OCI-LY7 (cell line): ENCODE results near the gene FAM78A. TPM values are rescaled to one million over a fixed set of nuclear protein-coding genes. Genes with fewer than 3 reads are reported as not detected.

Experiments
- BruUV-seq: library from RNA; stranded (reverse); fragments of 400-500 nt; replicated peaks from 2 replicates; lab custom pipeline; 2021; lab: Mats Ljungman, UMichigan
- CTCF ChIA-PET: fragments of 300-600 bp; sonication (Branson Sonifier 250); formaldehyde crosslinking; loops from one replicate; lab custom pipeline; 2022; ENCODE audit warnings: antibody characterized with exemption; ENCODE audit not compliant: unreplicated experiment; lab: Charles Lee
- POLR2A ChIA-PET: fragments of 300-600 bp; sonication (Branson Sonifier 250); formaldehyde crosslinking; loops from one replicate; lab custom pipeline; 2022; ENCODE audit warnings: antibody characterized with exemption; lab: Charles Lee
- DNase-seq: peaks from one replicate; pipeline ENCODE4 v3.0.0-alpha.2; 2015; ENCODE audit warnings: low spot score
- H2AFZ ChIP-seq: fragments of 200-600 bp; sonication (generic), shearing (Covaris generic); 2 replicates; pipeline ENCODE4 v1.6.1; 2014; ENCODE audit warnings: mild to moderate bottlenecking, antibody characterized with exemption, low read length, moderate library complexity
- H3K27ac ChIP-seq: fragments of 200-600 bp; sonication (generic); 2 replicates; pipeline ENCODE4 v1.5.1; 2014; ENCODE audit warnings: mixed run types, low read depth, mild to moderate bottlenecking, moderate library complexity, low read length, inconsistent platforms; ENCODE audit not compliant: poor library complexity, severe bottlenecking
- H3K36me3 ChIP-seq: fragments of 200-600 bp; sonication (generic); 2 replicates; pipeline ENCODE4 v1.6.1; 2014; ENCODE audit warnings: mild to moderate bottlenecking, antibody characterized with exemption, low read length, moderate library complexity, mixed read lengths; ENCODE audit not compliant: insufficient read depth
- H3K4me1 ChIP-seq: fragments of 200-600 bp; sonication (generic); 2 replicates; pipeline ENCODE4 v1.5.1; 2014; ENCODE audit warnings: mild to moderate bottlenecking, low read length; ENCODE audit not compliant: insufficient read depth, poor library complexity, severe bottlenecking
- H3K4me2 ChIP-seq: fragments of 200-600 bp; sonication (generic); 2 replicates; pipeline ENCODE4 v1.6.1; 2014; ENCODE audit warnings: mild to moderate bottlenecking, low read length
- H3K4me3 ChIP-seq: fragments of 200-600 bp; sonication (generic); 2 replicates; pipeline ENCODE4 v1.5.1; 2014; ENCODE audit warnings: mild to moderate bottlenecking, low read depth, low read length; ENCODE audit not compliant: poor library complexity, severe bottlenecking
- H3K79me2 ChIP-seq: fragments of 200-600 bp; sonication (generic); 2 replicates; pipeline ENCODE4 v1.6.1; 2016; ENCODE audit warnings: low read depth, mild to moderate bottlenecking, low read length, moderate library complexity, mixed read lengths; ENCODE audit not compliant: insufficient read depth
- H3K9me2 ChIP-seq: fragments of 200-600 bp; sonication (generic); 2 replicates; pipeline ENCODE4 v1.6.1; 2016; ENCODE audit warnings: mild to moderate bottlenecking, low read length, mixed read lengths; ENCODE audit not compliant: insufficient read depth
- H3K9me3 ChIP-seq: fragments of 200-600 bp; sonication (generic); 2 replicates; pipeline ENCODE4 v1.6.1; 2014; ENCODE audit warnings: mild to moderate bottlenecking, mixed run types, low read length, mixed read lengths
- H4K20me1 ChIP-seq: fragments of 200-600 bp; sonication (generic); 2 replicates; pipeline ENCODE4 v1.6.1; 2014; ENCODE audit warnings: mild to moderate bottlenecking, antibody characterized with exemption, low read length, moderate library complexity, mixed read lengths; ENCODE audit not compliant: insufficient read depth
- EZH2phosphoT487 ChIP-seq: fragments of 200-600 bp; sonication (generic); IDR thresholded peaks from 2 replicates; pipeline ENCODE4 v1.6.1; 2018; ENCODE audit warnings: low read depth, borderline replicate concordance, mild to moderate bottlenecking, mixed run types, antibody characterized with exemption, low read length, moderate library complexity, mixed read lengths
- intact Hi-C: fragments of 100-400 bp; cut with micrococcal nuclease; formaldehyde crosslinking; loops from one replicate; pipeline ENCODE4 v1.10.0; 2022; ENCODE audit not compliant: unreplicated experiment
- total RNA-seq, 2 experiments: library from RNA; depleted of rRNA in 1 of 2; stranded (reverse); fragments of >200 nt in 1 of 2; shearing (Covaris generic) in 1 of 2; gene quantifications; 2 replicates each; pipeline ENCODE4 v1.2.3, GENCODE V29; 2014 to 2022
- TF ChIP-seq, protein P1 (sequence below): fragments of 200-600 bp; sonication (generic); conservative IDR thresholded peaks from 2 replicates; pipeline ENCODE4 v1.5.1; 2014; ENCODE audit warnings: mild to moderate bottlenecking, antibody characterized with exemption, low read length, moderate library complexity, mixed read lengths

FAM78A gene
- total RNA-seq, 2 experiments from 2014 or later = 25.0 to 35.0 TPM

DNA sequence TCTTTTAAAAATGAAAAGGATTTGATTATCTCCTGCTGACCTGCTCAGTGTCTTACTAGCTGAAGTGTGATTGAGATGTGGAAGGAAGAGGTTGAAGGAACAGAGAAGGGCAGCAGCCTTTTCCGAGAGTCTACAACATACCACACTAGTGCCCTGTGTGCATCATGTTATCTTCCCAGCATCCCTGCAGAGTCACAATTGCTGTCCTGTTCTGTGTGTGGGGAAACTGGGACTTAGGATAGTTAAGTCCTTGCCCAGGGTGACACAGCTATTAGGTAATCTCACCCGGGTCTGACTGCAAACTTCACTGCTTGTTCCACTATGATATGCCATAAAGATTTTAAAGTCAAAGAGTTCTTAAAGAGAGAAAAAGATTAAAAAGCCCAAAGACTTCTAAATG is 55.8 kb downstream of the FAM78A start:
- Histone ChIP-seq H3K36me3 (peaks cover 37% of the 10 kb centered on the region), H4K20me1 (no peaks in the 10 kb centered on the region), H3K27ac (no peak overlapping the region), H3K4me3 (no peak overlapping the region), H3K4me1 (peaks cover 2% of the 10 kb centered on the region), H3K79me2 (no peaks in the 10 kb centered on the region), H3K4me2 (no peak overlapping the region), H3K9me3 (no peaks in the 10 kb centered on the region), H3K9me2 (no peaks in the 10 kb centered on the region), H2AFZ (no peak overlapping the region)
- intact Hi-C loops = no loop called here
- no TSS peak for BruUV-seq
- DNase-seq = no peak
- POLR2A ChIA-PET = no interaction called here
- TF ChIP-seq, protein P1, sequence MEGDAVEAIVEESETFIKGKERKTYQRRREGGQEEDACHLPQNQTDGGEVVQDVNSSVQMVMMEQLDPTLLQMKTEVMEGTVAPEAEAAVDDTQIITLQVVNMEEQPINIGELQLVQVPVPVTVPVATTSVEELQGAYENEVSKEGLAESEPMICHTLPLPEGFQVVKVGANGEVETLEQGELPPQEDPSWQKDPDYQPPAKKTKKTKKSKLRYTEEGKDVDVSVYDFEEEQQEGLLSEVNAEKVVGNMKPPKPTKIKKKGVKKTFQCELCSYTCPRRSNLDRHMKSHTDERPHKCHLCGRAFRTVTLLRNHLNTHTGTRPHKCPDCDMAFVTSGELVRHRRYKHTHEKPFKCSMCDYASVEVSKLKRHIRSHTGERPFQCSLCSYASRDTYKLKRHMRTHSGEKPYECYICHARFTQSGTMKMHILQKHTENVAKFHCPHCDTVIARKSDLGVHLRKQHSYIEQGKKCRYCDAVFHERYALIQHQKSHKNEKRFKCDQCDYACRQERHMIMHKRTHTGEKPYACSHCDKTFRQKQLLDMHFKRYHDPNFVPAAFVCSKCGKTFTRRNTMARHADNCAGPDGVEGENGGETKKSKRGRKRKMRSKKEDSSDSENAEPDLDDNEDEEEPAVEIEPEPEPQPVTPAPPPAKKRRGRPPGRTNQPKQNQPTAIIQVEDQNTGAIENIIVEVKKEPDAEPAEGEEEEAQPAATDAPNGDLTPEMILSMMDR = no peak
- no peak for TF ChIP-seq EZH2phosphoT487
- CTCF ChIA-PET = no interaction called here

DNA sequence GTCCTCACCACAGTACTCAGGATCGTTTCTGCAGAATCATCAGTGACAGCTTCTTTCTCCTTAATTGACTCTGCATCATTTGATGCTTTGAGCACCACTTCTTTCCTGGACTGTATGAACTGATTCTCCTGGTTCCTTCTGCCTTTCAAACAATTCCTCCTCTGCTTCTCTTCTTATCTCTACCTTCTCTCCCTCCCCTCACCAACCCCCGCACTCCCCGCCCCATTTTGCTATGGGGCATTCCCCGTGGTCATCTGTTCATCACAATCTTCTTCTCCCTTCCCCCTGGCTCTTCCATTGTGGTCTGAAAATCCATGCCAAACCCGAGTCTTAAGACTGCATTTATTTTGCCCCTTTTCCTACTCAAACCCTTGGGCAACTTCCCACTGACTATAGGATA is 57.9 kb downstream of the FAM78A start:
- DNase-seq = no peak
- H2AFZ ChIP-seq = no peak overlapping the region
- intact Hi-C loops = no loop called here
- H3K36me3 ChIP-seq = peaks cover 36% of the 10 kb centered on the region
- H4K20me1 ChIP-seq = no peaks in the 10 kb centered on the region
- H3K4me1 ChIP-seq = no peaks in the 10 kb centered on the region
- no TSS peak for BruUV-seq
- no peaks in the 10 kb centered on the region for H3K79me2 ChIP-seq
- H3K9me2 ChIP-seq = no peaks in the 10 kb centered on the region
- ChIA-PET CTCF (no interaction called here), POLR2A (interaction anchor here (0.7 kb wide), 2 partner anchors 8 to 119 kb away, joined by 3 to 9 read pairs; no protein-coding TSS in a partner anchor)
- H3K27ac ChIP-seq = no peak overlapping the region
- TF ChIP-seq EZH2phosphoT487 = no peak
- TF ChIP-seq, protein P1 = no peak
- H3K4me3 ChIP-seq = no peak overlapping the region
- H3K4me2 ChIP-seq = no peak overlapping the region
- H3K9me3 ChIP-seq = no peaks in the 10 kb centered on the region

DNA sequence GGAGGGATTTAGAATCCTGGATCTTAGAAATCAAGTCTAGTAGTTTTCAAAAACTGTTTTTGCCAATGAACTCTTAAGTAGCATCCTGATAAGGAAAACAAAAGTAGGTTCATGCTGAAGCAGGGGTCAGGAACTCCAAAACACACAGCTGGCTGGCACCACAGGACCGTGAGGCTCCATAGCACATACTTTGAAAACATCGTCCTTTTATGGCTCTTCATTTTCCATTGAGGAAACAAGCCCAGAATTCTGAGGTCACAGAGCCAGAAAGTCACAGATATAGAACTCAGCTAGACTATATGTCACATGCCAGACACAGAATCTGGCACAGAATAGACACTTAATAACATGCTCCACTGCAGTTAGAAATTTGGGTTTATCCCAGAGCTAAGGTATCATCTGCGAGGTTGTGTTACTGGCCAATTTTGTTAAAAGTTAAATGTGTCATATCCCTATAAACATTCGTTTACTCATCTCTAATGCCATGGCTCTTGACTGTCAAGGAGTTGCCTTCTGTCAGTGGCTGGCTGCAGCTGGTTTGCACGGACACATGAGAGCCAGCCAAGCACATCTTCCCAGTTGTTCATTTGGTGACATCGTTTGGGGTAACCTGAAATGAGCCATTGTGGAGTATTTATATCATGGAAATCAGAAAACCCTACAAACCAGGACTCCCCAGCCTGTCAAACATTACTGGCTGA is 58.8 kb downstream of the FAM78A start:
- H3K4me2 ChIP-seq = no peak overlapping the region
- TF ChIP-seq EZH2phosphoT487 = no peak
- H3K4me1 ChIP-seq = no peaks in the 10 kb centered on the region
- ChIA-PET CTCF (interaction anchor here (0.9 to 1.1 kb wide), 2 partner anchors 36 to 57 kb away, joined by 3 read pairs; no protein-coding TSS in a partner anchor), POLR2A (interaction anchor here (0.6 kb wide), 1 partner anchor 24 kb away, joined by 7 read pairs; no protein-coding TSS in a partner anchor)
- no peak overlapping the region for H3K27ac ChIP-seq
- H3K9me3 ChIP-seq = 0 out of 2 replicates have a peak, but pooled peaks cover 2% of the 10 kb centered on the region
- no peaks in the 10 kb centered on the region for H3K79me2 ChIP-seq
- DNase-seq = no peak
- no TSS peak for BruUV-seq
- intact Hi-C loops = no loop called here
- no peaks in the 10 kb centered on the region for H3K9me2 ChIP-seq
- H3K36me3 ChIP-seq = peaks cover 32% of the 10 kb centered on the region
- H4K20me1 ChIP-seq = no peaks in the 10 kb centered on the region
- H3K4me3 ChIP-seq = no peak overlapping the region
- no peak overlapping the region for H2AFZ ChIP-seq
